NCI-H82 treated with DMSO at 0.1 percent for 48 hours (cell line): ENCODE measurements around the gene FIBCD1.

Experiments used
- DNase-seq: peaks from one replicate; lab custom pipeline; 2025; ENCODE audit not compliant: unreplicated experiment; lab: John Stamatoyannopoulos, UW

FIBCD1 gene

GRCh38 chr9:130937146-130938076 is 1.6 kb downstream of the FIBCD1 start:
- DNase-seq, result no peak

GRCh38 chr9:130936285-130937117 is 2.5 kb downstream of the FIBCD1 start:
- no peak for DNase-seq

GRCh38 chr9:130935648-130936271 is 3.3 kb downstream of the FIBCD1 start:
- no peak for DNase-seq

GRCh38 chr9:130934702-130935647 is 4.1 kb downstream of the FIBCD1 start:
- DNase-seq, result no peak

GRCh38 chr9:130934246-130934645 is 4.8 kb downstream of the FIBCD1 start:
- no peak for DNase-seq

- DNase-seq, result no peak
These were observed 5.7 kb downstream of the FIBCD1 start for GRCh38 chr9:130933114-130934046.

- no peak for DNase-seq
These were observed 6.6 kb downstream of the FIBCD1 start for GRCh38 chr9:130932255-130933079.

- DNase-seq, result no peak
These were observed 7.4 kb downstream of the FIBCD1 start for GRCh38 chr9:130931508-130932254.

GRCh38 chr9:130930804-130931349 is 8.2 kb downstream of the FIBCD1 start:
- DNase-seq, result no peak

GRCh38 chr9:130930132-130930803 is 8.8 kb downstream of the FIBCD1 start:
- DNase-seq, result no peak

- DNase-seq, result no peak
These were observed 9.4 kb downstream of the FIBCD1 start for GRCh38 chr9:130929571-130930038.

GRCh38 chr9:130927995-130928900 is 10.8 kb downstream of the FIBCD1 start:
- DNase-seq, result no peak

GRCh38 chr9:130927338-130927737 is 11.7 kb downstream of the FIBCD1 start:
- no peak for DNase-seq

GRCh38 chr9:130925050-130925678 is 13.9 kb downstream of the FIBCD1 start:
- DNase-seq, result no peak

GRCh38 chr9:130924448-130924788 is 14.6 kb downstream of the FIBCD1 start:
- no peak for DNase-seq
